ENCODE measurements around the gene AMZ1.
"Not testable (repeated sequence)": the region's sequence is repeated elsewhere in the genome, so short reads cannot be mapped to it uniquely, and the experiment has no call there.

DNA sequence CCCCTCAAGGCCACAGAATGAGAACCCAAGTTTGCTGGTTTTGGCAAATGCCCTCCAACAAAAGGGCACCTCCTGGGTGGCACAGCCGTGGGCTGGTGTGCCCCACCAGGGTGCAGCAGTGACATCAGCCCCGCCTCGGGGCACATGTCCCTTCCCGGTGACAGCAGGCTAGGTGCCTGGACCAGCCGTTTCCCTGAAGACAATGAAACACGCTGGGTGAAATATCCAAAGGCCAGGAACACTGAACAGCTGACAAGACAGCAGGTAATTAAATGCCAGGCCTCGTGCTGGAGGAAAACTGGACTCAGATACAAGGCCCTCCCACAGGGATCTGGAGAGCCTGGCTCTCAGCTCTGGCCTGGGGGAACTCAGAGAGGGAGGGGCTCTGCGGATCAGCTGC, 11.4 kb upstream of the AMZ1 start:
- not testable (repeated sequence) for TF ChIP-seq CTCF, EP300 (IDR thresholded peaks at IDR 0.05)

Measured in sigmoid colon (tissue), 4 donors.